Esophagus squamous epithelium (tissue), 4 donors: ENCODE measurements around the gene MTCL1.

Experiments used
- POLR2A ChIP-seq, 4 donors: fragments of 450-650 bp; IDR thresholded peaks; one replicate each; pipeline ENCODE4 v1.6.1; 2017; ENCODE audit warnings: antibody characterized with exemption in 4 of 4, mild to moderate bottlenecking in 4 of 4, moderate library complexity in 3 of 4
- TF ChIP-seq, protein P1 (sequence below), 6 experiments: fragments of 450-650 bp in 4 of 6; fragments of 200-600 bp in 2 of 6; sonication (generic) in 2 of 6; IDR thresholded peaks; one replicate each; pipeline ENCODE4 v1.5.1; 2016 to 2019; ENCODE audit warnings: antibody characterized with exemption in 6 of 6, mild to moderate bottlenecking in 4 of 6, moderate library complexity in 4 of 6

DNA sequence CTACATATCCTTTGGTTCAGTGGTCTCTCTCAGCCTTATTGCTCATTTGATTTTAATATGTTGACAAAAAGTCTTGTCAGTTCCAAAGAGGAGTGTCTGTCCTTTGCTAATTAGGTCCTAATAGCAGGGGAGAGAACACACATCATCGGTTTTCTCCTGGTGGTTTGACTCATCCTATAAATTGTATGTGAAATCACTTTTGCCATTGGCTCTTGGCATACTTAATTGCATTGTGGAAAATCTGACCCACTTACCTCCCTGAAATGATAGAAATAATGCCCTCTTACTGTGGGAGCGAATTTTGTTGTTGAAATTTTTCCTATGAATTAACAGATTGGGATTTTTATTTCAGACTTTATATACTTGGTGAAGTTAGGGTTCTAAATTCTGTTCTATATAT, 58.3 kb downstream of the MTCL1 start:
- no peak for TF ChIP-seq POLR2A (IDR thresholded peaks at IDR 0.05)
- TF ChIP-seq, protein P1, sequence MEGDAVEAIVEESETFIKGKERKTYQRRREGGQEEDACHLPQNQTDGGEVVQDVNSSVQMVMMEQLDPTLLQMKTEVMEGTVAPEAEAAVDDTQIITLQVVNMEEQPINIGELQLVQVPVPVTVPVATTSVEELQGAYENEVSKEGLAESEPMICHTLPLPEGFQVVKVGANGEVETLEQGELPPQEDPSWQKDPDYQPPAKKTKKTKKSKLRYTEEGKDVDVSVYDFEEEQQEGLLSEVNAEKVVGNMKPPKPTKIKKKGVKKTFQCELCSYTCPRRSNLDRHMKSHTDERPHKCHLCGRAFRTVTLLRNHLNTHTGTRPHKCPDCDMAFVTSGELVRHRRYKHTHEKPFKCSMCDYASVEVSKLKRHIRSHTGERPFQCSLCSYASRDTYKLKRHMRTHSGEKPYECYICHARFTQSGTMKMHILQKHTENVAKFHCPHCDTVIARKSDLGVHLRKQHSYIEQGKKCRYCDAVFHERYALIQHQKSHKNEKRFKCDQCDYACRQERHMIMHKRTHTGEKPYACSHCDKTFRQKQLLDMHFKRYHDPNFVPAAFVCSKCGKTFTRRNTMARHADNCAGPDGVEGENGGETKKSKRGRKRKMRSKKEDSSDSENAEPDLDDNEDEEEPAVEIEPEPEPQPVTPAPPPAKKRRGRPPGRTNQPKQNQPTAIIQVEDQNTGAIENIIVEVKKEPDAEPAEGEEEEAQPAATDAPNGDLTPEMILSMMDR (IDR thresholded peaks at IDR 0.05), result no peak
